ENCODE data around the gene ZNF646. TPM values are rescaled to one million over a fixed set of nuclear protein-coding genes. Genes with fewer than 3 reads are reported as not detected.

Gene ZNF646
- total RNA-seq, 1 donor from 2014 or later: 7.5 TPM

DNA sequence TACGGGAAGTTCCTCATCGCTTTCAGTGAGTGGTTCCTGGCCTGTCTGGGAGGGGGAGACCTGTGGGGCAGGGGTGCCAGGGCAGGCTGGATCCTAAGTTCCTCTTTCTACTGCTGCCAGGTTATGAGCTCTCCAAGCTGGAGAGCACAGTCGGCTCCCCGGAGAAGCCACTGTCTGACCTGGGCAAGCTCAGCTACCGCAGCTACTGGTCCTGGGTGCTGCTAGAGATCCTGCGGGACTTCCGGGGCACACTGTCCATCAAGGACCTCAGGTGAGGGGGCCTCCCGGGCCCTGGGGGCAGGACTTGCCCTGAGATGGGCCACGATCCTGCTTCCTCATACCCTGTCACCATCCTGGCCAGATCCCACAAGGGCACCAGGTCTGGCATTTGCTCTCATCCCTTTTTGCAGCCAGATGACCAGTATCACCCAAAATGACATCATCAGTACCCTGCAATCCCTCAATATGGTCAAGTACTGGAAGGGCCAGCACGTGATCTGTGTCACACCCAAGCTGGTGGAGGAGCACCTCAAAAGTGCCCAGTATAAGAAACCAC lies 56.2 kb downstream of the ZNF646 start:
- no peak for DNase-seq (ENCODE audit: low spot score)
- Histone ChIP-seq H3K27me3 (no peaks in the 10 kb centered on the region), H3K4me1 (peaks cover 10% of the 10 kb centered on the region), H3K27ac (no peak overlapping the region), H3K9me3 (ENCODE audit: low read depth) (no peaks in the 10 kb centered on the region), H2AFZ (replicated peaks) (no peak overlapping the region), H3K79me2 (ENCODE audit: low read depth) (no peaks in the 10 kb centered on the region), H3K9ac (no peak overlapping the region), H4K20me1 (ENCODE audit: low read depth) (peaks cover 6% of the 10 kb centered on the region), H3K4me2 (no peak overlapping the region), H3K36me3 (no peaks in the 10 kb centered on the region), H3F3A (ENCODE audit: low read depth) (peaks cover 20% of the 10 kb centered on the region), H3K4me3 (no peak overlapping the region)
- TF ChIP-seq EZH2 (IDR thresholded peaks at IDR 0.05) (no peak), EZH2phosphoT487 (IDR thresholded peaks at IDR 0.05) (no peak)
- TF ChIP-seq, protein P1, sequence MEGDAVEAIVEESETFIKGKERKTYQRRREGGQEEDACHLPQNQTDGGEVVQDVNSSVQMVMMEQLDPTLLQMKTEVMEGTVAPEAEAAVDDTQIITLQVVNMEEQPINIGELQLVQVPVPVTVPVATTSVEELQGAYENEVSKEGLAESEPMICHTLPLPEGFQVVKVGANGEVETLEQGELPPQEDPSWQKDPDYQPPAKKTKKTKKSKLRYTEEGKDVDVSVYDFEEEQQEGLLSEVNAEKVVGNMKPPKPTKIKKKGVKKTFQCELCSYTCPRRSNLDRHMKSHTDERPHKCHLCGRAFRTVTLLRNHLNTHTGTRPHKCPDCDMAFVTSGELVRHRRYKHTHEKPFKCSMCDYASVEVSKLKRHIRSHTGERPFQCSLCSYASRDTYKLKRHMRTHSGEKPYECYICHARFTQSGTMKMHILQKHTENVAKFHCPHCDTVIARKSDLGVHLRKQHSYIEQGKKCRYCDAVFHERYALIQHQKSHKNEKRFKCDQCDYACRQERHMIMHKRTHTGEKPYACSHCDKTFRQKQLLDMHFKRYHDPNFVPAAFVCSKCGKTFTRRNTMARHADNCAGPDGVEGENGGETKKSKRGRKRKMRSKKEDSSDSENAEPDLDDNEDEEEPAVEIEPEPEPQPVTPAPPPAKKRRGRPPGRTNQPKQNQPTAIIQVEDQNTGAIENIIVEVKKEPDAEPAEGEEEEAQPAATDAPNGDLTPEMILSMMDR (IDR thresholded peaks at IDR 0.05): no peak
- H3K9me3 Mint-ChIP-seq: no peaks in the 10 kb centered on the region
- peaks cover 4% of the 10 kb centered on the region for H3K27me3 Mint-ChIP-seq (ENCODE audit: insufficient read depth, low read depth)
- H3K27ac Mint-ChIP-seq: no peak overlapping the region
- H3K4me1 Mint-ChIP-seq: peaks cover 19% of the 10 kb centered on the region
- peaks cover 18% of the 10 kb centered on the region for H3K36me3 Mint-ChIP-seq
- H3K4me3 Mint-ChIP-seq: no peak overlapping the region

DNA sequence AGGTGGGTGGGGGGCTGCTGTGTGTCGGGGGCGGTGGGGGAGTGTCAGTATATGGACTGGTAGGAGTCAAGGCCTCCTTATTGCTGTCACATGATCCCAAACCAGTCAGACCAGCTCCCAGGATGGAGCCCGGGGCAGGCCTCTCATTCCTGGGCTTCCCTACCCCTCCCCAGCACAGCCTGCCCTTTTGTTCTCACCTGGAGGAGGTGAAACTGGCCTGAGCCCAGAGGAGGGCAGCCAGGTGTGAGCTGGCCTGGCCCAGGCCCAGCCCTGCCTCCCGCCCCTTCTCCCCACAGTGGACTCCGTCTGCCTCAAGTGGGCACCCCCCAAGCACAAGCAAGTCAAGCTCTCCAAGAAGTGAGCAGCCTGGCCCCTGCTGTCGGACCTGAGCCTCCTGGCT lies 56.7 kb downstream of the ZNF646 start:
- TF ChIP-seq EZH2 (IDR thresholded peaks at IDR 0.05): no peak
- TF ChIP-seq, protein P1 (IDR thresholded peaks at IDR 0.05): no peak
- TF ChIP-seq EZH2phosphoT487 (IDR thresholded peaks at IDR 0.05): no peak
- H3K79me2 ChIP-seq (ENCODE audit: low read depth): no peaks in the 10 kb centered on the region
- Mint-ChIP-seq H3K4me1 (peaks cover 22% of the 10 kb centered on the region), H3K9me3 (no peaks in the 10 kb centered on the region), H3K27me3 (ENCODE audit: insufficient read depth, low read depth) (peaks cover 4% of the 10 kb centered on the region), H3K4me3 (no peak overlapping the region), H3K27ac (no peak overlapping the region), H3K36me3 (peaks cover 16% of the 10 kb centered on the region)
- no peak overlapping the region for H3K4me3 ChIP-seq
- H3K27me3 ChIP-seq: no peaks in the 10 kb centered on the region
- H3K9ac ChIP-seq: no peak overlapping the region
- H3K4me1 ChIP-seq: peaks cover 15% of the 10 kb centered on the region
- no peaks in the 10 kb centered on the region for H3K9me3 ChIP-seq (ENCODE audit: low read depth)
- no peak overlapping the region for H3K27ac ChIP-seq
- no peaks in the 10 kb centered on the region for H3K36me3 ChIP-seq
- H3F3A ChIP-seq (ENCODE audit: low read depth): peaks cover 20% of the 10 kb centered on the region
- H2AFZ ChIP-seq (replicated peaks): no peak overlapping the region
- H3K4me2 ChIP-seq: no peak overlapping the region
- no peak for DNase-seq (ENCODE audit: low spot score)
- peaks cover 6% of the 10 kb centered on the region for H4K20me1 ChIP-seq (ENCODE audit: low read depth)

DNA sequence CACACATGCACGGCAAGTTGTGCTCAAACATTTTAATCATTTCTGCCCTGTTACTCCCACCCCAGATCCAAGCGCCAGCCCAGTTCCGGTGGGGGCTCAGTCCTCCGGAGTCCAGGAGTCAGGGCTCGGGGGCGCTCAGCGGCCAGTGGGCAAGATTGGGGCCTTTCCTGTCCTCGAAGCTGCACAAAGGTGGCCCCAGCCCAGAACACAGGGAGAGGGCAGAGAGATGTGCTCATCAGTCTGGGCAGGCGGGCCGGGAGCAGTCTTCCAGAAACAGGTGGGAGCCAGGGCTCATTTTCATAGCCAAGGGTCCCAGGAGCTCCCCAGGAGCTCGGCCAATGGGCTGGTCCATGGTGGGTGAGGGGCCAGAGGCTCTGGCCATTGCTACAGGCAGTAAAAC lies 57.2 kb downstream of the ZNF646 start:
- no peaks in the 10 kb centered on the region for H3K79me2 ChIP-seq (ENCODE audit: low read depth)
- TF ChIP-seq EZH2phosphoT487 (IDR thresholded peaks at IDR 0.05) (no peak), EZH2 (IDR thresholded peaks at IDR 0.05) (no peak)
- TF ChIP-seq, protein P1 (IDR thresholded peaks at IDR 0.05): no peak
- no peaks in the 10 kb centered on the region for H3K36me3 ChIP-seq
- DNase-seq (ENCODE audit: low spot score): no peak
- H3K4me1 ChIP-seq: peaks cover 16% of the 10 kb centered on the region
- Mint-ChIP-seq H3K36me3 (peaks cover 11% of the 10 kb centered on the region), H3K4me3 (no peak overlapping the region), H3K27ac (no peak overlapping the region), H3K9me3 (no peaks in the 10 kb centered on the region), H3K4me1 (peaks cover 25% of the 10 kb centered on the region), H3K27me3 (ENCODE audit: insufficient read depth, low read depth) (peaks cover 7% of the 10 kb centered on the region)
- H4K20me1 ChIP-seq (ENCODE audit: low read depth): peaks cover 6% of the 10 kb centered on the region
- H3K27me3 ChIP-seq: no peaks in the 10 kb centered on the region
- no peak overlapping the region for H2AFZ ChIP-seq (replicated peaks)
- no peak overlapping the region for H3K4me2 ChIP-seq
- peaks cover 20% of the 10 kb centered on the region for H3F3A ChIP-seq (ENCODE audit: low read depth)
- no peak overlapping the region for H3K4me3 ChIP-seq
- no peaks in the 10 kb centered on the region for H3K9me3 ChIP-seq (ENCODE audit: low read depth)
- H3K27ac ChIP-seq: no peak overlapping the region
- H3K9ac ChIP-seq: no peak overlapping the region

Data from neural progenitor cell (in vitro differentiated cells).